Stimulated activated CD4-positive, alpha-beta T cell treated with anti-CD3 and anti-CD28 coated beads, Interleukin-15, amount 100 ng/mL, for 48 hours (primary cell): ENCODE measurements around the gene CRHR2.
"Not testable (repeated sequence)": the region's sequence is repeated elsewhere in the genome, so short reads cannot be mapped to it uniquely, and the experiment has no call there.

Experiments
- DNase-seq, 2 donors: peaks; one replicate each; pipeline ENCODE4 v3.0.0-alpha.2; 2020; ENCODE audit warnings: low read depth in 2 of 2

The CRHR2 gene

GRCh38 chr7:30682212-30683083 is at the start of gene CRHR2:
CRHR2 (minus strand) TSS chr7:30682456; CDS start chr7:30682280, 176 bp downstream.
- DNase-seq, result no peak

DNA sequence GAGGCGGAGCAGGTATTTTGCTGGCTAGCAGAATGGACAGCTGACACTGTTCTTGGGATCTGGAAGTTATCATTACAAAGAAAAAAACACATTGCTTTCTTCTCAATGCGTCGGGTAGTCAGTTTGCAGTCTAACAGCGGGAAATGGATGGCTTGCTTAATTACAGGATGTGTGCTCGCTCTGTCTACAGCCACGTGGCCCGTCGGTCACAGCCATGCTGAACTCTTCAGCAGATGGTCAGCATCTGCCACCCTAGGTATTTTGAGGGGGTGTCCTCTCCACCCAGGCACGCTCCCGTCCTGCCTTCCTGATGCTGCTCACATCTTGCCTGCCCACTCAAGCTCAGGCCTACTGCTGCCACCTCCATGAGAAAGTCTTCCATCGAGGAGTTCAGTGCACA is 49.3 kb upstream of the CRHR2 start:
- DNase-seq, result no peak

GRCh38 chr7:30730996-30731395 is 48.7 kb upstream of the CRHR2 start:
- no peak for DNase-seq

GRCh38 chr7:30730097-30730496 is 47.8 kb upstream of the CRHR2 start:
- DNase-seq, result no peak

DNA sequence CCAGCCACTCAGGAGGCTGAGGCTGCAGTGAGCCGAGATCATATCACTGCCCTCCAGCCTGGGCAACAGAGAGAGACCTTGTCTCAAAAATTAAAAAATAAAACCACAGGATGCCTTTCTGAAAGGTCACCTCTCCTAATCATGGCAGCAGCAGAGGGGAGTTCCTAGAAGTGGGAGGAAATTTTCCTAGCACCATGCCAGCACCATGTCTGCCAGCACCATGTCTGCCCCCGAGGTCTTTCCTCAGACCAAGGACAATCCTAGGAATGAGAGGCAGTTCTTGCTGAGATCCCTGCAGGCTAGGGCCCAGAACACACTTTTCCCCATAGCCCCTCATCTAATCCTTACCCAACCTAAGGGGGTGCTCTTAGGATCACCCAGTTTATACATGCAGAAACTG is 47.4 kb upstream of the CRHR2 start:
- DNase-seq, result no peak

DNA sequence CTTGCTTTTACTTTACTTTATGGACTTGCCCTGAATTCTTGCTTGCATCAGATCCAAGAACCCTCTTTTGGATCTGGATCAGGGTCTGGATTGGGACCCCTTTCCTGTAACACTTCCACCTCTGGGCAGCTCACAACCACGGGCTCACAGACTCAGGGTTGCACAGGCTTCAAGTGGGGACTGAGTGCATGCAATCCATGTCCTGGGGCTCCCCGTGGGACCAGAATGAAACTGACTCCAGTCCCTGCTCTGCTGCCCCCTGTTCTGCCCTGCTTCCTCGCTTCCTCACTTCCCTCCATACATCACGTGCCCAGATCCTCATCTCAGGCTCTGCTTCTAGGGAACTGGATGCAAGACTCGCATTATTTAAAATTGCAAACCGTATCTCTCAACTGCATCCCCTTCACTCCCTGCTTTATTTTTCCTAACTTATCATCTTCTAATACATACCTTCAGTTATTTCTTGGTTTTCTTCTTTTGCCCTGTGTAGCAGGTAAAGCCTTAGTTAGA is 46.4 kb upstream of the CRHR2 start:
- no peak for DNase-seq

- peak in 1 of 2 donors; percentile 9 for DNase-seq
These were observed 45.0 kb upstream of the CRHR2 start for GRCh38 chr7:30727061-30727945.

DNA sequence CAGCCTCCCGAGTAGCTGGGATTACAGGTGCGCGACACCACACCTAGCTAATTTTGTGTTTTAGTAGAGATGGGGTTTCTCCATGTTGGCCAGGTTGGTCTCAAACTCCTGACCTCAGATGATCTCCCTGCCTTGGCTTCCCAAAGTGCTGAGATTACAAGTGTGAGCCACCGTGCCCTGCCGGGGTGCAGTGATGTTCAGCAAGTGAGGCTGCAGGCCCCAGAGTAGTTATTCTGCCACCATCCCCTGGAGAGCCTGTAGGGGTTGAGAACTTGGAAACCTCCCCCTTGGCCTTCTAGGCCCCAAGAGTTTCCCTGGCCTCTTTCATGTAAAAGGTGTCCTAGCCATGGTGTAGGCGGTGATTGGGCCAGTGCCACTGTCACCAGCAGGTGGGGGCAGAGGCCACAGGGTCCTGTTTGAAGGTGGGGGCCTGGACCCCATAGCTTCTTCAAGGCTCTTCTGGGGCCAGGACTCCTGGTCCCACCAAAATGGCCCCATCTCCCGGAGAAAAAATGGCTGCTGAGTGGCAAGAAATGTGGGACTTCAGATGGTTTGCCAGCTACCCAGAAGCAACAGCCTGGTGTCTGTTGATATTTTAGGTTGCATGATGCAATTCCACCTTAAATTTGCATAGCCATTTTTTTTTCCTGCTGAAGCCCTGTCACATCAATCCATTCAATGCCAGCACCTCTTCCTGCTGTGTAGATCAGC is 44.2 kb upstream of the CRHR2 start:
- DNase-seq, result no peak

DNA sequence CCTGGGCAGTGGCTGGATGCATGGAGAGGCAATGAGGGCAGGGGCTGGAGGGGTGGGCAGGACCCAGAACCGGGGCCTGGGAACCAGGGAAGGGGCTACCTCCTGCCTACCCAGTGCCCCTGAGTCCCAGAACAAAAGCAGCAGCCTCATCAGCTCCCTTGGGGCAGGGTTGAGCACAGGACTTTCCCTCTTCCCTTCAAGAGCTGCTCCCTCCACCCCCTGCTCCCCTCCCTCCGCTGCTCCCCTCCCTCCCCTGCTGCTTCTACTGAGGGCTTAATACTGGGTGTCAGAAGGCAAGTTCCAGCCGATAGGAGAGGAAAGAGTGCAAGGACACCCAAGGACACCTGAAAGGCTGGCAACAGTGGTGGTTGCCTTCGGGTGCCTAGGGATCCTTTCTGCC is 41.5 kb upstream of the CRHR2 start:
- no peak for DNase-seq

GRCh38 chr7:30722671-30723070 is 40.4 kb upstream of the CRHR2 start:
- DNase-seq, result no peak

DNA sequence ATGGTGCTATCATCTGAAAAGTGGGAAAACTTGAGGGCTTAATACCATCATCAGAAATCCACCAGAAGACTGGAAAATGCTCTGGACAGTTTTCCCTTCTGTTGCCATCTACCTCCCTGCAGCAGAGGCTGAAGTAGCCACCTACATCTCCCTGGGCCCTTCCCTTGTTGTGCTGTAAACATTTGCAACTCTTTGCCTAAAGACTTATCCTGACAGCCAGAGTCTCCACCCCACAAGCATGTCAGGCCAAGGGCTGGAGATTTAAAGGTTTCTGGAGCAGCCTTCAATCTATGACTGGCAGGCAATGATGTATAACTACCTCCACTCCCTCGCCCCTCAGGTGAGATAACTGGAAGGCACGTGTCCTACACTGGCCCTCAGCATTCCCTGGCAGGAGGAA is 39.9 kb upstream of the CRHR2 start:
- DNase-seq, result no peak

GRCh38 chr7:30721211-30721610 is 39.0 kb upstream of the CRHR2 start:
- no peak for DNase-seq

- not testable (repeated sequence) for DNase-seq
These were observed 37.2 kb upstream of the CRHR2 start for GRCh38 chr7:30719434-30719833.

GRCh38 chr7:30717181-30717580 is 34.9 kb upstream of the CRHR2 start:
- no peak for DNase-seq

GRCh38 chr7:30714129-30714528 is 31.9 kb upstream of the CRHR2 start:
- no peak for DNase-seq

DNA sequence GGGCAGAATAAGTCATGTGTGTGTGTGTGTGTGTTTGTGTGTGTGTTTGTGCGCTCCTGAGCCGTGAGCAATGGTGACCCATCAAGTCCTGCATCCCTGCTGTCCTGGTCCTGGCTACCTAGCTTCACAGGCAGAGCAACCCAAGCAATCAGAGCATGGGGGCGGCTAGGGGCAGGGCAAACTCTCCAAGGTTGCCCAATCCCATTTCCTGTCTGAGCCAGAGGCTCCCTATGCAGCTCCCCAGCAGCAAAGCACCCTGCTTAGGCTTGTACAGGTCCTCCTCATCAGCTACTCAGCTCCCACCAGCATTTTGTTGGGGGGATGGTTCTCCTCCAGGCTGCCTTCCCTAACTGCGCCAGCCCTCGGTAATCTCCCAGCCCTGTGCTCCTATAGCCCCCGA is 31.1 kb upstream of the CRHR2 start:
- no peak for DNase-seq

GRCh38 chr7:30710669-30711068 is 28.4 kb upstream of the CRHR2 start:
- no peak for DNase-seq

DNA sequence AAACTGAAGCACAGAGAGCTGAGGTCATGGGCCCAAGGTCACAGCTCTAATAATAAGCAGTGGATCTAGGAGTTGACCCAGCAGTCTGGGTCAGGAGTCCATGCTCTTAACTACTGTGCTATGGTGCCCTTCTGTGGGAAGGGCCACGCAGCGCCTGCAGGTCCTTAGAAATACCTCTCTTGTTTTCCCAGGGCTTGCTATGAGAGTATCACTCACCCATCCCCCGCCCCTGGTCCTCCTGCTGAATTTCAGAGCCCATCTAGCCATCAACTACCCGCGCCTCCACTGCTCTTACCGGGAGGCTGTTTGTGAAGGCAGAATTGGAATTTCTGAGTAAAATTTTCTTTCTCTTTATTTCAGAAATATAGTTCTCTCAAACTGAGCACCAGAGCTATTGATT is 27.3 kb upstream of the CRHR2 start:
- DNase-seq, result no peak

DNA sequence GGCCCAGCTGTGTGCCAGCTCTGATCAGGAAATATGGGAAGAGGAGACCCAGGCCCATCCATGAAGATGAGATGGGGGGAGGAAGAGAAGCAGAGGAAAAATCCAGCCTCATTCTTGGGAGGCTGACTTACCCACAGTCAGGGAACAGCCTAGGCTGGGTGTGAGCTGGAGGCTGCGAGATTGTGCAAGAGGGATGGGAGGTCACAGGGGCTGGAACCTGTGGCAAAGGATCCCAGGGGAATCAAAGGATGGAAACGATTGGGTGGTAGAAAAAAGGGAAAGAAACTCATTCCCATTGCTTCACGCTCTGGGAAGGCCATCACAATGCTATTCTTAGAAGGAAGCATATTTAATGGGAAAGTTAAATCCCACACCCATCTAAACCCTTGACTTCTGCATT is 26.7 kb upstream of the CRHR2 start:
- DNase-seq, result no peak

DNA sequence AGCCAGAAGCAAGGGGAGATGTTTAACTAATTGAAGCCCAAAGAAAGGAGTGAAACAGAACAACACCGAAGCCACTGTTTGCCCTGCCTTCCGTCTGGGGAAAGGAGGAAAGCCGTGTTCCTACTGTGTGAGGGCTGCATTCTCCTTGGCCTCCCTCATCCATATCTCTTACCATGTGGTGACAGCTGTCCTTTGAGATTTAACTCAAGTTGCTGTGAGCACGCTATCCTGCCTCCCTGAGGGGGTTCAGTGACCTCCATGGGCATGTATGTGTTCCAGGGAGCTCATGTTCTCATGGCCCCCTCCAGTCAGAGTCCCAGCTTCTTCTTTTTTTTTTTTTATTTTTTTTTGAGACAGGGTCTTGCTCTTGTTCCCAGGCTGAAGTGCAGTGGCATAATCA is 26.2 kb upstream of the CRHR2 start:
- no peak for DNase-seq

- DNase-seq, result no peak
These were observed 25.4 kb upstream of the CRHR2 start for GRCh38 chr7:30707391-30708357.
